Hepatocyte (in vitro differentiated cells): ENCODE data around the gene CRYBA4.

ENCODE experiments used
- EZH2 ChIP-seq: fragments of 200-600 bp; sonication (generic); IDR thresholded peaks from 2 replicates; pipeline ENCODE4 v1.6.1; 2016; ENCODE audit warnings: antibody characterized with exemption, mild to moderate bottlenecking, borderline replicate concordance
- EZH2phosphoT487 ChIP-seq: fragments of 200-600 bp; sonication (generic); IDR thresholded peaks from one replicate; pipeline ENCODE4 v1.6.1; 2018; ENCODE audit warnings: antibody characterized with exemption, mild to moderate bottlenecking, low read depth, moderate library complexity; ENCODE audit not compliant: unreplicated experiment, severe bottlenecking
- TF ChIP-seq, protein P1 (sequence below): fragments of 200-600 bp; sonication (generic); IDR thresholded peaks from 2 replicates; pipeline ENCODE4 v1.5.1; 2016; ENCODE audit warnings: antibody characterized with exemption, mild to moderate bottlenecking; ENCODE audit not compliant: poor library complexity

- TF ChIP-seq, protein P1, sequence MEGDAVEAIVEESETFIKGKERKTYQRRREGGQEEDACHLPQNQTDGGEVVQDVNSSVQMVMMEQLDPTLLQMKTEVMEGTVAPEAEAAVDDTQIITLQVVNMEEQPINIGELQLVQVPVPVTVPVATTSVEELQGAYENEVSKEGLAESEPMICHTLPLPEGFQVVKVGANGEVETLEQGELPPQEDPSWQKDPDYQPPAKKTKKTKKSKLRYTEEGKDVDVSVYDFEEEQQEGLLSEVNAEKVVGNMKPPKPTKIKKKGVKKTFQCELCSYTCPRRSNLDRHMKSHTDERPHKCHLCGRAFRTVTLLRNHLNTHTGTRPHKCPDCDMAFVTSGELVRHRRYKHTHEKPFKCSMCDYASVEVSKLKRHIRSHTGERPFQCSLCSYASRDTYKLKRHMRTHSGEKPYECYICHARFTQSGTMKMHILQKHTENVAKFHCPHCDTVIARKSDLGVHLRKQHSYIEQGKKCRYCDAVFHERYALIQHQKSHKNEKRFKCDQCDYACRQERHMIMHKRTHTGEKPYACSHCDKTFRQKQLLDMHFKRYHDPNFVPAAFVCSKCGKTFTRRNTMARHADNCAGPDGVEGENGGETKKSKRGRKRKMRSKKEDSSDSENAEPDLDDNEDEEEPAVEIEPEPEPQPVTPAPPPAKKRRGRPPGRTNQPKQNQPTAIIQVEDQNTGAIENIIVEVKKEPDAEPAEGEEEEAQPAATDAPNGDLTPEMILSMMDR: no peak
- TF ChIP-seq EZH2phosphoT487 (no peak), EZH2 (no peak)
These were observed 12.4 kb downstream of the CRYBA4 start for GRCh38 chr22:26634189-26634588.
